ENCODE measurements around the gene RFX4.
A peak's percentile ranks its signal among the peaks of the same experiment; 100 is the strongest.

The RFX4 gene

GRCh38 chr12:106645465-106646330 lies 62.9 kb downstream of the RFX4 start:
- peak in 1 of 51 donors; percentile 41 for DNase-seq

GRCh38 chr12:106646472-106646871 lies 63.7 kb downstream of the RFX4 start:
- no peak for DNase-seq

GRCh38 chr12:106647793-106648514 lies 65.2 kb downstream of the RFX4 start:
- DNase-seq: no peak

GRCh38 chr12:106648736-106649135 lies 65.9 kb downstream of the RFX4 start:
- DNase-seq: no peak

- DNase-seq: peak in 9 of 51 donors; percentile 6 to 51 (median 25)
These were observed 68.7 kb downstream of the RFX4 start for GRCh38 chr12:106651552-106651951.

GRCh38 chr12:106652510-106653015 lies 69.8 kb downstream of the RFX4 start:
- DNase-seq: peak in 3 of 51 donors; percentile 7 to 27 (median 22)

- DNase-seq: no peak
These were observed 72.8 kb downstream of the RFX4 start for GRCh38 chr12:106655577-106655976.

- DNase-seq: no peak
These were observed 74.7 kb downstream of the RFX4 start for GRCh38 chr12:106657488-106657887.

GRCh38 chr12:106663385-106663784 lies 80.6 kb downstream of the RFX4 start:
- DNase-seq: no peak

- DNase-seq: no peak
These were observed 86.4 kb downstream of the RFX4 start for GRCh38 chr12:106669216-106669615.

GRCh38 chr12:106670131-106670530 lies 87.3 kb downstream of the RFX4 start:
- DNase-seq: peak in 2 of 51 donors; percentile 8 to 35

GRCh38 chr12:106671840-106672239 lies 89.0 kb downstream of the RFX4 start:
- DNase-seq: no peak

- no peak for DNase-seq
These were observed 89.7 kb downstream of the RFX4 start for GRCh38 chr12:106672314-106673025.

GRCh38 chr12:106673141-106673540 lies 90.3 kb downstream of the RFX4 start:
- DNase-seq: peak in 12 of 51 donors; percentile 8 to 30 (median 12)

GRCh38 chr12:106675651-106676435 lies 93.0 kb downstream of the RFX4 start:
- no peak for DNase-seq

- no peak for DNase-seq
These were observed 96.8 kb downstream of the RFX4 start for GRCh38 chr12:106679574-106679973.

GRCh38 chr12:106680280-106680679 lies 97.5 kb downstream of the RFX4 start:
- DNase-seq: no peak

- no peak for DNase-seq
These were observed 98.4 kb downstream of the RFX4 start for GRCh38 chr12:106681210-106681609.

GRCh38 chr12:106682594-106683234 lies 99.9 kb downstream of the RFX4 start:
- no peak for DNase-seq

- no peak for DNase-seq
These were observed 101.7 kb downstream of the RFX4 start for GRCh38 chr12:106684497-106684896.
